22Rv1 (cell line): ENCODE data around the gene TANGO2.
A peak's percentile ranks its signal among the peaks of the same experiment; 100 is the strongest.

Source experiments
- H3K27ac ChIP-seq: fragments of 450-650 bp; 2 replicates; pipeline ENCODE4 v1.5.1; 2017
- ZFX ChIP-seq: fragments of 450-650 bp; IDR thresholded peaks from 2 replicates; pipeline ENCODE4 v1.6.1; 2017; ENCODE audit warnings: antibody characterized with exemption, borderline replicate concordance
- TF ChIP-seq, protein P1 (sequence below): fragments of 450-650 bp; IDR thresholded peaks from 2 replicates; pipeline ENCODE4 v1.5.1; 2017; ENCODE audit warnings: mild to moderate bottlenecking

The TANGO2 gene

DNA sequence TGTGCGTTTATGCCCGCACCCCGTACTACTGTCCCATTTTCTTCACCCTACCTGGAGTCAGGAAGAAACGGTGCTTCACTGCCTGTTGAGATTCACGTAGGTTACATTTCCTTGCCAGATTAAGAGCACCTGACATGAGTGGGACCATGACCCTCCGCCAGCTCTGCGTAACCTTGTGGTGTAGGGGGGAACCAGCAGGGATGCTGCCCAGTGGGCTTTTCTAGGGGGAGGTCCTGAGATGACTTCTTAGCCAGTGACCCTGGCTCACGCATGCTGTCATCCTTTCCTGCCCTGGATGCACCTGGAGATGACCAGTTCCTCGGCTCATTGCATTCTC, 3.3 kb upstream of the TANGO2 start:
- no peak overlapping the region for H3K27ac ChIP-seq
- TF ChIP-seq, protein P1, sequence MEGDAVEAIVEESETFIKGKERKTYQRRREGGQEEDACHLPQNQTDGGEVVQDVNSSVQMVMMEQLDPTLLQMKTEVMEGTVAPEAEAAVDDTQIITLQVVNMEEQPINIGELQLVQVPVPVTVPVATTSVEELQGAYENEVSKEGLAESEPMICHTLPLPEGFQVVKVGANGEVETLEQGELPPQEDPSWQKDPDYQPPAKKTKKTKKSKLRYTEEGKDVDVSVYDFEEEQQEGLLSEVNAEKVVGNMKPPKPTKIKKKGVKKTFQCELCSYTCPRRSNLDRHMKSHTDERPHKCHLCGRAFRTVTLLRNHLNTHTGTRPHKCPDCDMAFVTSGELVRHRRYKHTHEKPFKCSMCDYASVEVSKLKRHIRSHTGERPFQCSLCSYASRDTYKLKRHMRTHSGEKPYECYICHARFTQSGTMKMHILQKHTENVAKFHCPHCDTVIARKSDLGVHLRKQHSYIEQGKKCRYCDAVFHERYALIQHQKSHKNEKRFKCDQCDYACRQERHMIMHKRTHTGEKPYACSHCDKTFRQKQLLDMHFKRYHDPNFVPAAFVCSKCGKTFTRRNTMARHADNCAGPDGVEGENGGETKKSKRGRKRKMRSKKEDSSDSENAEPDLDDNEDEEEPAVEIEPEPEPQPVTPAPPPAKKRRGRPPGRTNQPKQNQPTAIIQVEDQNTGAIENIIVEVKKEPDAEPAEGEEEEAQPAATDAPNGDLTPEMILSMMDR: no peak
- TF ChIP-seq ZFX: no peak

DNA sequence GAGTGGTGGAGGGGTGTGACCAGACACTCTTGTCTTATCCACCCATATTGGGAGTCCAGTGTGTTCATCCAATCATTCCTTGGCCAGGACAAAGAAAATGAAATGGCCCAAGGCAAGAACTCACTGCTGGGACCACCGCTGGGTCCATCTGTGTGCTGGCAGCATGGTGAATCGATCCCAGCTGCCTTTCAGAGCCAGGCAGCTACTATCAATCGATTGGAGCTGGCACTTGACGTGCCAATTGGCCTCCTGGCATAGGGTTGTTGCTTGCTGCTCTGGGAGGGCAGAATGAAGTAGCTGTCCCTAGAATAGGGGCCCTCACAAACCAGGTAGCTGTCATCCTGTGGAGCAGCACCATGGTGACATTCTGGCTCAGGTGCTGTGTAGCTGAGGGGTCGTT, 2.9 kb upstream of the TANGO2 start:
- TF ChIP-seq ZFX: no peak
- TF ChIP-seq, protein P1: no peak
- no peak overlapping the region for H3K27ac ChIP-seq

DNA sequence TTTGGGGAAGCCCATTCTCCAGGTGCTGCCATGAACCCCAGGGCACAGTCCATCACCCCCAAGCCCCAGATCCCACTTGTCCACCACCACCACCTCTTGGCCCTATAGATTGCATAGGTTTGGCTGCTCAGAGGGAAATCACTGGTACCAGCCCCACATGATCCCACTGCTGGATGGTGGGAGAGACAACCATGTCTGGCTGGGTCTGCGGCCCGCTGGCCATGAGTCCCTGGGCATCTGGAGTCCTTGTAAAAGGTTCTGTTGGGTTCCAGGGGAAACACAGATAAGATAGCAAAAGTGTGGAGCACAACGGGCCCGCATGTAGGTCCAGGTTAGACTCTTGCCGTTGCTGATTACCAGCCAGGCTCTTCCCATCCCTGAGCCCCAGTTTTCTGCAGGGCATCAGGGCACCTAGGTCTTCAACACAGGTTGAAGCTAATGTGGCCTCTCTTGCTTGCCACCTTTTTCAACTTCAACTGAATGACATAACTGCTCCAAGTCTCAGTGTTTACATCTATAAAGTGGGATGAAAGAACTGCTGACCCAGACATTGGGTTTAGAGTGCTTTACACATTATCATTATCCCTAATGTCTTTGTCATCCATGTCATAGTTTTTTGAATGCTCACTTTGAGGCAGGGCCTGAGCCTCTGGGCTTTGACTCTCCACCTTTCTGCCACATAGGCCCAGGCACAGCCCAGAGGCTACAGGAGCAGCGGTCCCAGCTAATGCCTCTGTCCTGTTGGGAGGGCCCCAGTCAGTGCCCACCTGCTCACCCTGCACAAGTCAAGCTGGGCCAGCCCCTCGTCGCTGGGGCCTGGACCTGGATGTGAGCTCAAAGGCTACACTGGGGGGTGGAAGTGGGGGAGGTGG, 1.0 kb upstream of the TANGO2 start:
- H3K27ac ChIP-seq: peak overlapping the region; percentile 54
- TF ChIP-seq ZFX: no peak
- TF ChIP-seq, protein P1: no peak

DNA sequence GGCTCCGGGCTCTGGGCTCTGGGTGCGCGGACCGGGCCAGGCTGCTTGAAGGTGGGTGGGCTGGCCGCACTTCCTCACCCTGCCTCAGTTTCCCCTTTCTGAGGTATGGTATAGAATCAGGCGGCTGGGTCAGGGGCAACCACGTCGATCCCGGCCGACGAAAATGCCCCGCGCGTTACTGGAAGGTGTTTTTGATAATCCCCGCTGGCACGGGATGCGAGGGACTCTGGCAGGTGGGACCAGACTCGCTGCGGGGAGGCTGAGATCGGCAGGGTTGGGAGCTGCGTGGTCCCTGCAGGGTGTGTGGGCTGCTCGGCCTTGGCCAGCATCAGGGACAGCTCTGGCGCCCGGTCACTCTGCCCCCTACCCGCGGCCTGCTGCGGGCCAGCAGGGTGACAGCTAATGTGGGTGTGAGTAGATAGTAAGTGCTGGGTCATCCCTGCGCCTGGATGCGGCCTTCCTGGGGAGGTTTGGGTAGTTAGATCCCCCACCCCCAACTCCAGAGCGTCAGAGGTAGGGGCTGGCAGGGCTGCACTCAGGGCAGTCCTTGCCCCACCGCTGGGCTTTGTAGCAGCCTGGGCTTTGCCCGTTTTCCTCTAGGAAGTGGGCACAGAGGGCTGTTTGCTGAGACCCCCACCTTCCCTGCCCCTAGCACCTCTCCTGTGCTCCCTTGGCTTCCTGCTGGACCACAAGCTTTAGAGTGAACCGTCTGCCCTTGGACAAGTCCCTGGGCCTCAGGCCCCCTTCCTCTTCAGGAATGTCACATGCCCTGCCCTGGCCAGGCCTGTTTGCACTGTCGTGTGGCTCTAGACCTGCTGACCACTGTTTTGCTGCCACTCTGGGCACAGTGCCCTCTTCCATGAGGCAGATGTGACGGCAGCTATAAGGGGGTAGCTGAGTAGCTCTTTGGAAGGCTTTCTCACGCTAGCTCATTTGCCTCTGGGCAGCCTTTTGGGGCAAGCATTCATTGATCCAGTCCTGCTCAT, 579 bp downstream of the TANGO2 start:
- no peak for TF ChIP-seq ZFX
- TF ChIP-seq, protein P1: 0 out of 2 replicates have a peak, but pooled peaks have one; percentile 10
- peak overlapping the region; percentile 54 for H3K27ac ChIP-seq

DNA sequence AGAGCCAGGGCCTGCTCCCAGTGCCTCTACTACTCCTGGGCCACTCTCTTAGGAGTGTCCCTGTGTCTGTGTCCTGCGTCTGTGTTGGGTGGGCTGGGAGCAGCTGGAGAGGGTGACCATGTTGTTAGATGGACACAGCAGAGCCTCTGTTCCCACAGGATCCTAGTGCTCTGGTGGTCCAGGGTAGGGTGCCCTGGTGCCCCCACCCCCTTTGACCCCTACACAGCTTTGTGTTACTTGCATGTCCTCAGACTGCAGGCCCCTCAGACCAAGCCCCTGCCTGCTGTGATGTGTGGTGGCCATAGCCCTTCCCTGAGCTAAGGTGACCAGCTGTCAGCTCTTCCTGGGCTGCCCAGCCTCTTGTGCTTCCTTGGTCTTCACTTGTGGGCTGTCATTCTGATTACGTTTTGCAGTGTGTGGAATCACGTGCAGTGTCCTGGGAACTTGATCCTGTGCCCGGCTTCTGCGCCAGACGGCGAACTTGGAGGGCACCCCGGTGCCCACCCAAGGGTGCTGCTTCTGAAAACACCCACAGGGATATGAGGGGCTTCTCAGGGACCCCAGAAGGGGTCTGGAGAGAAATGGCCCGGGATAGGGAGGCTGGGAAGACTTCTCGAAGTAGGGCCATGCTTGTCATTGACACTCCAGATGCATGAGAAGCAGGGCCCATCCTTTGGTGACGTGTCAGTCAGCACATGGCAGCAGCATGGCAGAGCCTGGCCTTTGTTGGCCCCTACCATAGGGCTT, 1.5 kb downstream of the TANGO2 start:
- H3K27ac ChIP-seq: peak overlapping the region; percentile 54; the same call in 1 of the 2 replicates
- TF ChIP-seq ZFX: no peak
- TF ChIP-seq, protein P1: no peak

DNA sequence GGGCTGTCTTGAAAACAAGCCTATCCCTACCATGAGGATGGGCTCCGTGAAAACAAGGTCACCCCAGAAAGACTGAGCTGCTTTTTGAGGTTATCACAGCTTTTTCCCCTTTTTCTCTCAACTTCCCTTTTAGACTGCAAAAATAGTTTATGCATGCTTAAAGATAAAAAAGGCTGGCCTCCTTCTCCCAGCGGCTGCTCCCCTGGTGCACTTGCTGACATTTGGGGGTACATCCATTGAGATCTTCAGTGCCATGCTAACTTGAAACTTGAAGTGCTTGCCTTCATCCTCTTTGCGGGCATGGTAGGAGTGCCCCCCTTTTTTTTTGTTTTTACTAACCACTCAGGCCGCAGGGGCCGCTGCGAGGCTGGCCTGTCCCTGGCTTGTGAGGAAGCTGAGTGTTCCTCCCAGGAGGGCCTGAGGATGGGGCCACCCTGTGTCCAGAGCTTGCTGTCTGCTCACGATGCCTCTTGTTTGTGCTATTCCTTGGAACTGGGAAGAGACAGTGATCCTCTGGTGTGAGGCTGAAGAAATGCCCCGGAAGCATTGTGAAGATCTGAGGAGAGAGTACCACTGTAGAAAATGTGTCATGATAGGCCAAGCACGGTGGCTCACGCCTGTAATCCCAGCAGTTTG, 2.2 kb downstream of the TANGO2 start:
- H3K27ac ChIP-seq: no peak overlapping the region
- no peak for TF ChIP-seq ZFX
- TF ChIP-seq, protein P1: no peak
